Fibroblast of lung (primary cell): ENCODE data around the gene LCE1A. TPM values are rescaled to one million over a fixed set of nuclear protein-coding genes. Genes with fewer than 3 reads are reported as not detected.

Experiments
- DNase-seq, 2 donors: peaks; one replicate each; pipeline versions ENCODE4 v3.0.0 to v3.0.0-alpha.2; 2010; ENCODE audit warnings: low read depth in 2 of 2
- H2AFZ ChIP-seq: 2 replicates; pipeline ENCODE4 v1.5.1; 2012; ENCODE audit warnings: low read length, control low read depth, inconsistent platforms
- H3K27ac ChIP-seq: 2 replicates; pipeline ENCODE4 v1.5.1; 2011; ENCODE audit warnings: low read length, control low read depth; ENCODE audit not compliant: insufficient read depth
- H3K27me3 ChIP-seq: 2 replicates; pipeline ENCODE4 v1.5.1; 2011; ENCODE audit warnings: mild to moderate bottlenecking, low read length; ENCODE audit not compliant: control insufficient read depth, insufficient read depth
- H3K36me3 ChIP-seq: 2 replicates; pipeline ENCODE4 v1.5.1; 2011; ENCODE audit warnings: low read length; ENCODE audit not compliant: control insufficient read depth, insufficient read depth
- H3K4me1 ChIP-seq: 2 replicates; pipeline ENCODE4 v1.5.1; 2011; ENCODE audit warnings: low read length; ENCODE audit not compliant: control insufficient read depth, insufficient read depth; ENCODE audit errors: extremely low read depth
- H3K4me2 ChIP-seq: 2 replicates; pipeline ENCODE4 v1.5.1; 2011; ENCODE audit warnings: low read length, control low read depth; ENCODE audit not compliant: insufficient read depth; ENCODE audit errors: extremely low read depth
- H3K4me3 ChIP-seq, 4 experiments: fragments of 200-600 bp in 1 of 4; sonication (generic) in 1 of 4; replicated peaks in 1 of 4; 2 replicates each; pipeline ENCODE4 v1.5.1; 2011 to 2016; ENCODE audit warnings: low read length in 4 of 4, low read depth in 3 of 4, mild to moderate bottlenecking in 3 of 4, control low read depth in 2 of 4, inconsistent platforms in 1 of 4, mixed read lengths in 1 of 4; ENCODE audit not compliant: insufficient read depth in 1 of 4; ENCODE audit errors: control extremely low read depth in 1 of 4
- H3K79me2 ChIP-seq: 2 replicates; pipeline ENCODE4 v1.5.1; 2012; ENCODE audit warnings: mild to moderate bottlenecking, low read length, inconsistent platforms; ENCODE audit not compliant: control insufficient read depth, insufficient read depth
- H3K9ac ChIP-seq: 2 replicates; pipeline ENCODE4 v1.5.1; 2011; ENCODE audit warnings: mild to moderate bottlenecking, low read length, control low read depth; ENCODE audit not compliant: insufficient read depth
- H3K9me3 ChIP-seq: 2 replicates; pipeline ENCODE4 v1.5.1; 2012; ENCODE audit warnings: low read depth, low read length; ENCODE audit not compliant: control insufficient read depth, insufficient read depth
- H4K20me1 ChIP-seq: 2 replicates; pipeline ENCODE4 v1.5.1; 2011; ENCODE audit warnings: low read length; ENCODE audit not compliant: control insufficient read depth, insufficient read depth; ENCODE audit errors: extremely low read depth
- CTCF ChIP-seq, 2 donors: IDR thresholded peaks in 1 of 2; conservative IDR thresholded peaks in 1 of 2; 1 replicate in 1 of 2; 2 replicates in 1 of 2; pipeline ENCODE4 v1.5.1; 2011 to 2012; ENCODE audit warnings: low read length in 2 of 2, control low read depth in 1 of 2, inconsistent platforms in 1 of 2, low read depth in 1 of 2, mild to moderate bottlenecking in 1 of 2
- EZH2 ChIP-seq: IDR thresholded peaks from 2 replicates; pipeline ENCODE4 v1.5.1; 2012; ENCODE audit warnings: low read length, control low read depth, mild to moderate bottlenecking; ENCODE audit errors: missing control alignments
- polyA plus RNA-seq, 2 donors: library from polyadenylated mRNA; depleted of rRNA in 1 of 2; stranded (reverse) in 1 of 2; unstranded in 1 of 2; fragments of >200 nt; gene quantifications; 2 replicates each; pipeline ENCODE4 v1.2.1, GENCODE V29; 2011 to 2012; ENCODE audit warnings: missing spikeins in 1 of 2
- total RNA-seq: library from RNA; depleted of rRNA; stranded (reverse); fragments of >200 nt; gene quantifications from 2 replicates; pipeline ENCODE4 v1.2.1, GENCODE V29; 2014

The LCE1A gene
- total and polyA plus RNA-seq, 2 donors (not counting 1 experiment from before 2014, with no cell fraction given) = not detected

- H3K9me3 ChIP-seq = no peaks in the 10 kb centered on the region
- no peaks in the 10 kb centered on the region for H3K79me2 ChIP-seq
- no peaks in the 10 kb centered on the region for H3K27me3 ChIP-seq
- no peak overlapping the region for H3K9ac ChIP-seq
- H3K36me3 ChIP-seq = no peaks in the 10 kb centered on the region
- TF ChIP-seq EZH2 (no peak), CTCF (conservative IDR thresholded peaks at IDR 0.05 in 1 of 2, IDR thresholded peaks at IDR 0.05 in 1 of 2; ENCODE audit: low read depth in 1 of 2, low read length in 2 of 2) (no peak)
- H3K4me3 ChIP-seq = no peak overlapping the region
- no peak overlapping the region for H3K4me2 ChIP-seq
- H4K20me1 ChIP-seq = no peaks in the 10 kb centered on the region
- no peaks in the 10 kb centered on the region for H3K4me1 ChIP-seq
- DNase-seq = no peak
- H3K27ac ChIP-seq = no peak overlapping the region
- no peak overlapping the region for H2AFZ ChIP-seq
These were observed 32.9 kb downstream of the LCE1A start for GRCh38 chr1:152860129-152860528.

GRCh38 chr1:152861374-152861773 is 34.1 kb downstream of the LCE1A start:
- Histone ChIP-seq H3K79me2 (no peaks in the 10 kb centered on the region), H2AFZ (no peak overlapping the region), H3K4me2 (no peak overlapping the region), H3K9ac (no peak overlapping the region), H3K9me3 (no peaks in the 10 kb centered on the region), H3K27ac (no peak overlapping the region), H3K4me1 (no peaks in the 10 kb centered on the region), H3K36me3 (no peaks in the 10 kb centered on the region), H3K4me3 (no peak overlapping the region), H3K27me3 (no peaks in the 10 kb centered on the region), H4K20me1 (no peaks in the 10 kb centered on the region)
- TF ChIP-seq CTCF (conservative IDR thresholded peaks at IDR 0.05 in 1 of 2, IDR thresholded peaks at IDR 0.05 in 1 of 2; ENCODE audit: low read depth in 1 of 2, low read length in 2 of 2) (no peak), EZH2 (no peak)
- DNase-seq = no peak

- no peak for DNase-seq
These were observed 37.2 kb downstream of the LCE1A start for GRCh38 chr1:152864443-152864842.

More at GRCh38 chr1:152864443-152864842, 37.2 kb downstream of the LCE1A start:
- H3K36me3 ChIP-seq = no peaks in the 10 kb centered on the region
- no peak overlapping the region for H3K4me3 ChIP-seq
- no peak overlapping the region for H3K9ac ChIP-seq
- no peak overlapping the region for H2AFZ ChIP-seq
- no peaks in the 10 kb centered on the region for H3K9me3 ChIP-seq
- H3K4me1 ChIP-seq = no peaks in the 10 kb centered on the region
- H3K4me2 ChIP-seq = no peak overlapping the region
- no peak overlapping the region for H3K27ac ChIP-seq
- no peaks in the 10 kb centered on the region for H3K27me3 ChIP-seq
- no peaks in the 10 kb centered on the region for H3K79me2 ChIP-seq
- TF ChIP-seq CTCF (conservative IDR thresholded peaks at IDR 0.05 in 1 of 2, IDR thresholded peaks at IDR 0.05 in 1 of 2; ENCODE audit: low read depth in 1 of 2, low read length in 2 of 2) (no peak), EZH2 (no peak)
- no peaks in the 10 kb centered on the region for H4K20me1 ChIP-seq
